Measurements from ENCODE around the gene FAM20C.

FAM20C gene

DNA sequence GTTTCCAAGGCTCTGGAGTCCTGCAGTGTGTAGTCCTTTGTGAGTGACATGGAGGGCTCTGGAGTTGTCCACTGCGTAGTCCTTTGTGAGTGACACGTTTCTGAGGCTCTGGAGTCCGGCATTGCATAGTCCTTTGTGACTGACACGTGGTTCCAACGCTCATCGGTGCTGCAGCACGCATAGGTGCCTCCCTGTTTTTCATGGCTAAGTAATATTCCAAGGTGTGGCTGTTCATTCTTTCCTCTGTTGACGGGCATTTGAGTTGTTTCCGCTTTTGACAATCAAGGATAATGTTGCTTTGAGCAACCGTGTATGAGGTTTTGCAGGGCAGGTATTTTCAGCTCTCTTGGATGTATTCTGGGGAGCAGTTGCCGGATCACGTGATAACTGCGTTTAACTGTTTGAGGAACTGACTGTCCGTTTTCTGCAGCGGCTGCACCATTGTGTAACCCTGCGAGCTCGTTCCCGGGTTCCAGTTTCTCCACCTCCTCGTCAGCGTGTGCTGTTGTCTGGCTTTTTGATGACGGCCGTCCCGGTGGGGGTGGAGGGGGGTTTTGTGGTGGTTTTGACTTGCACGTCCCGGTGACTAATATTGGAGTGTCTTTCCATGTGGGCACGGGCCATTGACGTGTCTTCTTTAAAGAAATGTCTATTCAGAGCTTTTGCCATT, 21.1 kb downstream of the FAM20C start:
- H2BK120ac ChIP-seq (ENCODE audit: low read depth, low read length), result no peak overlapping the region
- 94% methylated on average over 27 of the region's 27 CpGs for WGBS

DNA sequence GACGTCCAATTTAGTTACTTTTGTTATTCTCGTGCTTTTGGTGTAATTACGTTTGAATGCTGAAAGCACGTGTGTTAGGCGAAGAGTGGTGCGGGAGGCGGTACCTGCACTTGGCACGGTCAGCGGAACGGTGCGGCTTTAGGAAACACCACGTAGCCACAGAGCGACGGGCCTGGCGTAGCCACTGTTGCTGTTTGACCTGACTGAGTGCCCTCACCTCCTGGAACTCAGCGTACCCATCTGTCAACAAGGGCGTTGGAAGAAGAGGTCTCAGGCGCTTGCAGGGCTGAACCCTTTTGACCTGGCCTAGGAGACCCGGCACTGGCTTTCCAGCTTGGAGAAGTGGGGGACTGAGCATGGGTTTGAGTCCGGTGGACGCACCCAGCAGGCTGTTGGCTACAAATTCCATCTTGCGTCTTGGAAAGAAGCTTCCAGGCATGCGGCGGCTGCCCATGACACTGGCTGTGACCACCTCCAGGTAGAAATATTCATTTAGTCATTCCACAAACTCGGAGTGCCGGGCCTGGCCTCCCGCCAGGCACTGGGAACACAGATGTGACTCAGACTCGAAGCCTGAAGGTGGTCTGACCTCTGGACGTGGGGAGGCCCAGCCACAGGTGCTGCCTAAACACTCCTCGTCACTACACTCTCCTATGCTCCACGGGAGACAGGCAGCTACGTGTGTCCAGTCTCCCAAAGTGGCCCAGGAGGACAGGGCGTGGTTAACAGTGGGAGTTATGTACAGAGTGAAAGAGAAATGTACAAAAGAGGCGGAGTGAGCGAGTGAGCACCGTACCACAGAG, 22.2 kb downstream of the FAM20C start:
- DNase-seq, result peak; percentile 69
- no peak overlapping the region for H2BK120ac ChIP-seq (ENCODE audit: low read depth, low read length)
- peaks cover 50% of the 10 kb centered on the region for H3K4me1 ChIP-seq (ENCODE audit: control insufficient read depth, insufficient read depth, low read depth, low read length)
- H4K8ac ChIP-seq (ENCODE audit: low read length), result no peak overlapping the region
- WGBS, result 68% methylated on average over 35 of the region's 36 CpGs
- no peak overlapping the region for H2BK5ac ChIP-seq (ENCODE audit: low read depth, low read length, poor library complexity, severe bottlenecking)
- H2BK12ac ChIP-seq (ENCODE audit: low read length in 2 of 2), result peak overlapping the region in 1 of 2 experiments; percentile 84
- no peaks in the 10 kb centered on the region for H3K27me3 ChIP-seq (ENCODE audit: control insufficient read depth in 1 of 2, insufficient read depth in 1 of 2, low read length in 2 of 2)
- no peaks in the 10 kb centered on the region for H3K9me3 ChIP-seq (ENCODE audit: control insufficient read depth, low read length)
- H4K91ac ChIP-seq (ENCODE audit: low read length), result peak overlapping the region; percentile 2
- no peak overlapping the region for H2AFZ ChIP-seq (ENCODE audit: low read depth, low read length)
- H3K18ac ChIP-seq (ENCODE audit: low read depth in 1 of 2, low read length in 2 of 2), result peak overlapping the region in 1 of 2 experiments; percentile 67
- H3K4me2 ChIP-seq (ENCODE audit: low read length, poor library complexity, severe bottlenecking), result peak overlapping the region; percentile 25
- peaks cover 29% of the 10 kb centered on the region for H3K79me1 ChIP-seq (replicated peaks; ENCODE audit: low read length, poor library complexity, severe bottlenecking)
- no peak overlapping the region for H3K9ac ChIP-seq (ENCODE audit: low read length)
- H2AK5ac ChIP-seq (ENCODE audit: low read length, severe bottlenecking), result peak overlapping the region; percentile 6
- no peak overlapping the region for H3K4ac ChIP-seq (ENCODE audit: low read depth in 1 of 2, low read length in 2 of 2)
- H3K23ac ChIP-seq (ENCODE audit: low read length in 2 of 2), result no peak overlapping the region
- H3K27ac ChIP-seq (ENCODE audit: low read length, poor library complexity, severe bottlenecking), result peak overlapping the region; percentile 74
- H2BK15ac ChIP-seq (ENCODE audit: low read depth, poor library complexity, severe bottlenecking), result no peak overlapping the region
- peaks cover 43 to 69% of the 10 kb centered on the region in 2 experiments for H3K36me3 ChIP-seq (ENCODE audit: control insufficient read depth in 1 of 2, insufficient read depth in 2 of 2, low read depth in 1 of 2, low read length in 2 of 2)
- H3K4me3 ChIP-seq (ENCODE audit: insufficient read depth in 1 of 2, low read depth in 1 of 2, low read length in 2 of 2), result no peak overlapping the region
- H3K14ac ChIP-seq (ENCODE audit: low read length in 2 of 2), result no peak overlapping the region

More for the DNA sequence above, 21.1 kb downstream of the FAM20C start:
- H3K4ac ChIP-seq (ENCODE audit: low read depth in 1 of 2, low read length in 2 of 2), result no peak overlapping the region
- H4K8ac ChIP-seq (ENCODE audit: low read length), result peak overlapping the region; percentile 13
- peak overlapping the region; percentile 39 for H2AK5ac ChIP-seq (ENCODE audit: low read length, severe bottlenecking)
- no peaks in the 10 kb centered on the region for H3K27me3 ChIP-seq (ENCODE audit: control insufficient read depth in 1 of 2, insufficient read depth in 1 of 2, low read length in 2 of 2)
- no peak overlapping the region for H3K27ac ChIP-seq (ENCODE audit: low read length, poor library complexity, severe bottlenecking)
- H2AFZ ChIP-seq (ENCODE audit: low read depth, low read length), result no peak overlapping the region
- H3K36me3 ChIP-seq (ENCODE audit: control insufficient read depth in 1 of 2, insufficient read depth in 2 of 2, low read depth in 1 of 2, low read length in 2 of 2), result peaks cover 43 to 70% of the 10 kb centered on the region in 2 experiments
- no peak overlapping the region for H3K4me3 ChIP-seq (ENCODE audit: insufficient read depth in 1 of 2, low read depth in 1 of 2, low read length in 2 of 2)
- no peak overlapping the region for H3K9ac ChIP-seq (ENCODE audit: low read length)
- H2BK5ac ChIP-seq (ENCODE audit: low read depth, low read length, poor library complexity, severe bottlenecking), result no peak overlapping the region
- H3K79me1 ChIP-seq (replicated peaks; ENCODE audit: low read length, poor library complexity, severe bottlenecking), result peaks cover 29% of the 10 kb centered on the region
- H2BK15ac ChIP-seq (ENCODE audit: low read depth, poor library complexity, severe bottlenecking), result no peak overlapping the region
- no peak overlapping the region for H4K91ac ChIP-seq (ENCODE audit: low read length)
- H3K23ac ChIP-seq (ENCODE audit: low read length in 2 of 2), result no peak overlapping the region
- no peak overlapping the region for H3K18ac ChIP-seq (ENCODE audit: low read depth in 1 of 2, low read length in 2 of 2)
- H3K4me2 ChIP-seq (ENCODE audit: low read length, poor library complexity, severe bottlenecking), result no peak overlapping the region
- H2BK12ac ChIP-seq (ENCODE audit: low read length in 2 of 2), result no peak overlapping the region
- DNase-seq, result no peak
- no peaks in the 10 kb centered on the region for H3K9me3 ChIP-seq (ENCODE audit: control insufficient read depth, low read length)
- H3K14ac ChIP-seq (ENCODE audit: low read length in 2 of 2), result no peak overlapping the region
- peaks cover 47% of the 10 kb centered on the region for H3K4me1 ChIP-seq (ENCODE audit: control insufficient read depth, insufficient read depth, low read depth, low read length)

DNA sequence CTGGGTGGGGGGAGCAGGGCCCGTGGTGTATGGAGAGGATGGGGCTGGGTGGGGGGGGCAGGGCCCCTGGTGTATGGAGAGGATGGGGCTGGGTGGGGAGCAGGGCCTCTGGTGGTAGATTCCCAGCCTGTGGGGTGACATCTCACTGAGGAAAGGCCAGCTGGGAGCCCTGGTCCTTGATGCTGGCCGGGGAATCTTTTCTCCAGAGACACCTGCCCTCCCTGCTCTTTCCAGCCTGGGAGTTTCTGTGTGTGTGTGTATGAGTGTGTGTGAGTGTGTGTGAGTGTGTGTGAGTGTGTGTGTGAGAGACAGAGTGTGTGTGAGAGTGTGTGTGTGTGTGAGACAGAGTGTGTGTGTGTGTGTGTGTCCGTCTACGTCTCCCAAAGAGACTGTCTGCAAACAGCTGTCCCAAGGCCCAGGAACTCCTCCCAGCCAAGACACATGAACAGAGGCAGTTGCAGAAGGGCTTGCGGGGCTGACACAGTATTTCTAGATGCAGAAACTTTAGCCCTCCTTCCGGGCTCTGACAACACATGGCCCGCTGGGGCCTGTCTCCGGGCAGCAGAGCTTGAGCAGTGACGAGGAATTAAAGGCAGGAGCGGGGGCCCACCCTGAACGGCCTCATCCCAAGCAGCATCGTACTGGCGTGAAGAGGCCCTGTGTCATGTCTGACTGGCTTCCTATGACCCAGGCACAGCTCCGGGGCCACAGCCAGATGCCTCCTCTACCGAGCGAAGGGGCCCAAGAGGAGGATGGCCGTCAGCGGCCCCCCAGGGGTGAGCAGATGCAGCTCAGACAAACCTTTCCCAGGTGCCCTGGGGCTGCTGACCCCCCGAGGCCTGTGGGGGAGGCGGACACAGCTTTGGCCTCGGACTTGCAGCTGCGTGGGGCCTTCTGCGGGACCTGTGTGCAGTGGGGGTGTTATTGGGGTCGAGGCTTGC, 24.3 kb downstream of the FAM20C start:
- Histone ChIP-seq H2BK12ac (ENCODE audit: low read length in 2 of 2) (peak overlapping the region in 1 of 2 experiments; percentile 21), H2BK15ac (ENCODE audit: low read depth, poor library complexity, severe bottlenecking) (peak overlapping the region; percentile 1), H3K9me3 (ENCODE audit: control insufficient read depth, low read length) (no peaks in the 10 kb centered on the region), H3K9ac (ENCODE audit: low read length) (peak overlapping the region; percentile 38), H3K14ac (ENCODE audit: low read length in 2 of 2) (no peak overlapping the region), H3K4me3 (ENCODE audit: insufficient read depth in 1 of 2, low read depth in 1 of 2, low read length in 2 of 2) (no peak overlapping the region), H3K23ac (ENCODE audit: low read length in 2 of 2) (no peak overlapping the region), H3K18ac (ENCODE audit: low read depth in 1 of 2, low read length in 2 of 2) (peak overlapping the region; percentile 48 to 51), H2BK5ac (ENCODE audit: low read depth, low read length, poor library complexity, severe bottlenecking) (no peak overlapping the region), H3K4me2 (ENCODE audit: low read length, poor library complexity, severe bottlenecking) (no peak overlapping the region), H3K27me3 (ENCODE audit: control insufficient read depth in 1 of 2, insufficient read depth in 1 of 2, low read length in 2 of 2) (no peaks in the 10 kb centered on the region), H3K27ac (ENCODE audit: low read length, poor library complexity, severe bottlenecking) (no peak overlapping the region), H3K4me1 (ENCODE audit: control insufficient read depth, insufficient read depth, low read depth, low read length) (peaks cover 49% of the 10 kb centered on the region), H2BK120ac (ENCODE audit: low read depth, low read length) (peak overlapping the region; percentile 64), H2AK5ac (ENCODE audit: low read length, severe bottlenecking) (no peak overlapping the region), H3K4ac (ENCODE audit: low read depth in 1 of 2, low read length in 2 of 2) (peak overlapping the region in 1 of 2 experiments; percentile 20), H3K36me3 (ENCODE audit: control insufficient read depth in 1 of 2, insufficient read depth in 2 of 2, low read depth in 1 of 2, low read length in 2 of 2) (peaks cover 35 to 65% of the 10 kb centered on the region in 2 experiments), H3K79me1 (replicated peaks; ENCODE audit: low read length, poor library complexity, severe bottlenecking) (peaks cover 18% of the 10 kb centered on the region), H4K91ac (ENCODE audit: low read length) (peak overlapping the region; percentile 66), H4K8ac (ENCODE audit: low read length) (peak overlapping the region; percentile 53), H2AFZ (ENCODE audit: low read depth, low read length) (no peak overlapping the region)
- peak; percentile 86 for DNase-seq
- WGBS, result 50% methylated on average over 22 of the region's 24 CpGs
